Measurements from ENCODE around the gene DHX36. TPM values are rescaled to one million over a fixed set of nuclear protein-coding genes. Genes with fewer than 3 reads are reported as not detected.

The DHX36 gene
- total RNA-seq (52.4 and 60.9 TPM in 2 replicates), polyA plus RNA-seq (29.6 and 33.9 TPM in 2 replicates)

GRCh38 chr3:154323891-154324738 is at the start of gene DHX36:
DHX36 (minus strand) TSS chr3:154324487; CDS start chr3:154324416, 71 bp downstream.
- WGBS (ENCODE audit: low lambda C conversion rate, missing lambda C conversion rate) = 1% methylated on average over 40 of the region's 45 CpGs
- peaks cover 24% of the 10 kb centered on the region for H4K20me1 ChIP-seq (ENCODE audit: insufficient read depth, poor library complexity, severe bottlenecking)
- H3K4me3 ChIP-seq = peak within 1 kb of the TSS; percentile 68
- H3K27ac ChIP-seq = peak within 1 kb of the TSS; percentile 98
- H3K9me3 ChIP-seq (ENCODE audit: low read depth) = no peaks in the 10 kb centered on the region
- no peaks in the 10 kb centered on the region for H3K27me3 ChIP-seq
- peak; percentile 96 for DNase-seq (ENCODE audit: low spot score)
- no peaks in the 10 kb centered on the region for H3K36me3 ChIP-seq (replicated peaks; ENCODE audit: insufficient read depth, low read depth)
- peak within 1 kb of the TSS; percentile 73 for H3K4me2 ChIP-seq
- H3K4me1 ChIP-seq (ENCODE audit: insufficient read depth) = peaks cover 20% of the 10 kb centered on the region
- no peaks in the 10 kb centered on the region for H3K9me2 ChIP-seq (replicated peaks; ENCODE audit: insufficient read depth)
- peak within 1 kb of the TSS; percentile 83 for H2AFZ ChIP-seq
- no peak for TF ChIP-seq EZH2 (IDR thresholded peaks at IDR 0.05; ENCODE audit: borderline replicate concordance)
- TF ChIP-seq CTCF (IDR thresholded peaks at IDR 0.05; ENCODE audit: poor library complexity) = peak; percentile 48
- no peak for TF ChIP-seq EZH2phosphoT487 (IDR thresholded peaks at IDR 0.05; ENCODE audit: low read depth, severe bottlenecking, unreplicated experiment)
- H3K79me2 ChIP-seq = peaks cover 46% of the 10 kb centered on the region

GRCh38 chr3:154367221-154367620 is 42.9 kb upstream of the DHX36 start:
- Histone ChIP-seq H3K27me3 (no peaks in the 10 kb centered on the region), H3K4me1 (ENCODE audit: insufficient read depth) (no peaks in the 10 kb centered on the region), H3K79me2 (no peaks in the 10 kb centered on the region), H3K9me2 (replicated peaks; ENCODE audit: insufficient read depth) (no peaks in the 10 kb centered on the region), H3K36me3 (replicated peaks; ENCODE audit: insufficient read depth, low read depth) (no peaks in the 10 kb centered on the region), H3K4me2 (peak overlapping the region; percentile 54), H3K27ac (peak overlapping the region; percentile 20), H3K9me3 (ENCODE audit: low read depth) (no peaks in the 10 kb centered on the region), H3K4me3 (no peak overlapping the region), H4K20me1 (ENCODE audit: insufficient read depth, poor library complexity, severe bottlenecking) (no peaks in the 10 kb centered on the region), H2AFZ (peak overlapping the region; percentile 11)
- TF ChIP-seq CTCF (IDR thresholded peaks at IDR 0.05; ENCODE audit: poor library complexity) (no peak), EZH2phosphoT487 (IDR thresholded peaks at IDR 0.05; ENCODE audit: low read depth, severe bottlenecking, unreplicated experiment) (no peak), EZH2 (IDR thresholded peaks at IDR 0.05; ENCODE audit: borderline replicate concordance) (no peak)
- WGBS (ENCODE audit: low lambda C conversion rate, missing lambda C conversion rate) = 5% methylated on average over 3 of the region's 3 CpGs
- no peak for DNase-seq (ENCODE audit: low spot score)

GRCh38 chr3:154364849-154365248 is 40.6 kb upstream of the DHX36 start:
- peak; percentile 52 for DNase-seq (ENCODE audit: low spot score)
- Histone ChIP-seq H3K4me1 (ENCODE audit: insufficient read depth) (no peaks in the 10 kb centered on the region), H3K27ac (peak overlapping the region; percentile 40), H4K20me1 (ENCODE audit: insufficient read depth, poor library complexity, severe bottlenecking) (no peaks in the 10 kb centered on the region), H3K27me3 (no peaks in the 10 kb centered on the region), H2AFZ (no peak overlapping the region), H3K4me3 (no peak overlapping the region), H3K36me3 (replicated peaks; ENCODE audit: insufficient read depth, low read depth) (no peaks in the 10 kb centered on the region), H3K9me3 (ENCODE audit: low read depth) (no peaks in the 10 kb centered on the region), H3K4me2 (no peak overlapping the region), H3K9me2 (replicated peaks; ENCODE audit: insufficient read depth) (no peaks in the 10 kb centered on the region), H3K79me2 (no peaks in the 10 kb centered on the region)
- TF ChIP-seq EZH2phosphoT487 (IDR thresholded peaks at IDR 0.05; ENCODE audit: low read depth, severe bottlenecking, unreplicated experiment) (no peak), CTCF (IDR thresholded peaks at IDR 0.05; ENCODE audit: poor library complexity) (no peak), EZH2 (IDR thresholded peaks at IDR 0.05; ENCODE audit: borderline replicate concordance) (no peak)
